Ishikawa (cell line): ENCODE measurements around the gene JAKMIP3.

Source experiments
- CEBPB ChIP-seq: IDR thresholded peaks from 2 replicates; pipeline ENCODE4 v1.6.1; 2012
- EP300 ChIP-seq: IDR thresholded peaks from 2 replicates; pipeline ENCODE4 v1.6.1; 2012; ENCODE audit warnings: borderline replicate concordance
- FOXM1 ChIP-seq: IDR thresholded peaks from 2 replicates; pipeline ENCODE4 v1.6.1; 2012; ENCODE audit warnings: low read depth, borderline replicate concordance
- NFIC ChIP-seq: IDR thresholded peaks from 2 replicates; pipeline ENCODE4 v1.6.1; 2012
- TAF1 ChIP-seq: IDR thresholded peaks from 2 replicates; pipeline ENCODE4 v1.6.1; 2012; ENCODE audit warnings: low read depth, mild to moderate bottlenecking
- TCF12 ChIP-seq: IDR thresholded peaks from 2 replicates; pipeline ENCODE4 v1.6.1; 2012; ENCODE audit warnings: low read depth
- TEAD4 ChIP-seq: IDR thresholded peaks from 2 replicates; pipeline ENCODE4 v1.6.1; 2012
- USF1 ChIP-seq: IDR thresholded peaks from 2 replicates; pipeline ENCODE4 v1.6.1; 2012
- YY1 ChIP-seq: IDR thresholded peaks from 2 replicates; pipeline ENCODE4 v1.6.1; 2012; ENCODE audit warnings: low read depth
- TF ChIP-seq, protein P1 (sequence below): IDR thresholded peaks from 2 replicates; pipeline ENCODE4 v1.6.1; 2012
- TF ChIP-seq, protein P2 (sequence below): IDR thresholded peaks from 2 replicates; pipeline ENCODE4 v1.6.1; 2012; ENCODE audit warnings: low read depth, mild to moderate bottlenecking

DNA sequence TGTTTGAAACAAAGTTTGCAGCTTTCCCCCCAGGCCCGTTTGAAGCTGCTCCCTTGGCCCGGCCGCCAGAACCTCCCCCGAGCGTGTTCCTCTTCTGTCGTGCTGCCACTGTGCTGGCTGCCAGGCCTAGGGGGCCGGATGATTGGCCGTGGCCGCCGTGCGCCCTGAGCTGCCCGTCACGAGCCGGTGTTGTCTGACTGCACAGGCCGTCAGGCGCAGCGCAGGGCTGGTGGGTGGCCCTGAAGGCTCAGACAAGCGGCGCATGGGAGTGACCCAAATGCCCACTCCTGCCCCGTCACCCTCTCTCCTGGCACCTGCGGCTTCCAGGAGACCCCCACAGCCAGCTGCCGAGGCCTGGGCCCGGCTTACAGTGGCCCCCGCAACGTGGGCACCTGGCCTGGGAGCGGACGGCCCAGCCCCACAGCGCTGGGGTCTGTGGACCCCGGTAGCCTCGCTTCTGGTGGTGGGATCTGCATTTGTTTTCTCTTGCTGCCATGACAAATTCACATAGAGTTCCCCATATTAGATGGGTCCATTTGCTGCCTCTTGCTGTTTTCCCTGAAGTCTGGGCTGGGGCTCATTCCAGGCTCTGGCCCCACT lies 13.1 kb downstream of the JAKMIP3 start:
- TF ChIP-seq TCF12: no peak
- TF ChIP-seq NFIC: no peak
- TF ChIP-seq USF1: no peak
- TF ChIP-seq TAF1: no peak
- TF ChIP-seq, protein P1, sequence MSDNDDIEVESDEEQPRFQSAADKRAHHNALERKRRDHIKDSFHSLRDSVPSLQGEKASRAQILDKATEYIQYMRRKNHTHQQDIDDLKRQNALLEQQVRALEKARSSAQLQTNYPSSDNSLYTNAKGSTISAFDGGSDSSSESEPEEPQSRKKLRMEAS: no peak
- no peak for TF ChIP-seq EP300
- no peak for TF ChIP-seq FOXM1
- TF ChIP-seq TEAD4: no peak
- no peak for TF ChIP-seq CEBPB
- TF ChIP-seq, protein P2, sequence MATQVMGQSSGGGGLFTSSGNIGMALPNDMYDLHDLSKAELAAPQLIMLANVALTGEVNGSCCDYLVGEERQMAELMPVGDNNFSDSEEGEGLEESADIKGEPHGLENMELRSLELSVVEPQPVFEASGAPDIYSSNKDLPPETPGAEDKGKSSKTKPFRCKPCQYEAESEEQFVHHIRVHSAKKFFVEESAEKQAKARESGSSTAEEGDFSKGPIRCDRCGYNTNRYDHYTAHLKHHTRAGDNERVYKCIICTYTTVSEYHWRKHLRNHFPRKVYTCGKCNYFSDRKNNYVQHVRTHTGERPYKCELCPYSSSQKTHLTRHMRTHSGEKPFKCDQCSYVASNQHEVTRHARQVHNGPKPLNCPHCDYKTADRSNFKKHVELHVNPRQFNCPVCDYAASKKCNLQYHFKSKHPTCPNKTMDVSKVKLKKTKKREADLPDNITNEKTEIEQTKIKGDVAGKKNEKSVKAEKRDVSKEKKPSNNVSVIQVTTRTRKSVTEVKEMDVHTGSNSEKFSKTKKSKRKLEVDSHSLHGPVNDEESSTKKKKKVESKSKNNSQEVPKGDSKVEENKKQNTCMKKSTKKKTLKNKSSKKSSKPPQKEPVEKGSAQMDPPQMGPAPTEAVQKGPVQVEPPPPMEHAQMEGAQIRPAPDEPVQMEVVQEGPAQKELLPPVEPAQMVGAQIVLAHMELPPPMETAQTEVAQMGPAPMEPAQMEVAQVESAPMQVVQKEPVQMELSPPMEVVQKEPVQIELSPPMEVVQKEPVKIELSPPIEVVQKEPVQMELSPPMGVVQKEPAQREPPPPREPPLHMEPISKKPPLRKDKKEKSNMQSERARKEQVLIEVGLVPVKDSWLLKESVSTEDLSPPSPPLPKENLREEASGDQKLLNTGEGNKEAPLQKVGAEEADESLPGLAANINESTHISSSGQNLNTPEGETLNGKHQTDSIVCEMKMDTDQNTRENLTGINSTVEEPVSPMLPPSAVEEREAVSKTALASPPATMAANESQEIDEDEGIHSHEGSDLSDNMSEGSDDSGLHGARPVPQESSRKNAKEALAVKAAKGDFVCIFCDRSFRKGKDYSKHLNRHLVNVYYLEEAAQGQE: no peak
- no peak for TF ChIP-seq YY1
